HG03159 (cell line): ENCODE measurements around the gene TMEM212.
"Not testable (repeated sequence)": the region's sequence is repeated elsewhere in the genome, so short reads cannot be mapped to it uniquely, and the experiment has no call there.

Experiments
- ATAC-seq: cut with Tn5 transposase; IDR thresholded peaks from one replicate; pipeline ENCODE4 v1.9.1; 2021; ENCODE audit warnings: mild to moderate bottlenecking, moderate library complexity; ENCODE audit not compliant: unreplicated experiment

Gene TMEM212

DNA sequence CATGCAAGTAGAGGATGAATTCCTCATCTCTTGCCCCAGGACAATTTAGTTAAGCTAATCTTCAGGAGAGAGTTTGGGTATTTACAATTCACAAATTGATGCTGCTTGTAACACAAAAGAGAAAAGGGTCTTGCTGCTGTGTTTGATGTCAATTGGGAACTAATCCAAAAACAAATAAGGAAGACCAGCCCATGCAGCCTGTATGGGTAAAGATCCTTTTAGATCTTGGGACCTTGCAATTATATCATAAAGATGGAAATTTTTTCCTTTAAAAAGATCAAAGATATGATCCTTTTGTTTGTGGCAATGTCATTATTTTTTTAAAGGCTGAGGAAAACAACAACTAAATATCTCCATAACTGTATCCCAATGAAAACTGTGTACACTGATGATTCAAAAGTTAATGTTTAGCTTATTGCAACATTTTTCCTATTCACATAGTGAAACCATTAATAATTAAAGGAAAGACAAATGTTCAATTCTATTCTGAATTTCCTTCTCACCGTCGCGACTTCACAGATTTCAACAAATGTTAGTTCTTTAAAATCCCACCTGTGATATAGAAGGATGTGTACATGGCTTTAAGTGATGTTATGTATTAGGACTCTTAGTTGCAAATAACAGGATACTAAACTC is 40.2 kb downstream of the TMEM212 start:
- no peak for ATAC-seq

DNA sequence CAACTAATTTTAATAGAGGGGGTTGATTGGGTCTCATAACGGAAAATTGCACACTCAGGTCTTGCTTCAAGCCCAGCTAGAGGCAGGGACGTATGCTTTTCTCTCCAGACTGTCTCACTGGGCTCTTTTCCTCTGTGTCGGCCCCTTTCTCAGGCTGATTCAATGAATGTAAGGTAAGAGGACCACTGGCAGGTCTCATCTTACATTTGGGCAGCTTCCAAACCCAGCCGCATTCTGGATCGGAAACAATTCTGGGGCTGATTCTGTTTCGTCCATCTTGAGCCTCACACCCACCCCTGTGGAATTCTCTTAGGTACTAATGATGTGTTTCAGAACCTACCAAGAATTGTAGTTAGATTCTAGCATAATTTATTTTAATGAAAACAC is 40.7 kb downstream of the TMEM212 start:
- ATAC-seq, result no peak

DNA sequence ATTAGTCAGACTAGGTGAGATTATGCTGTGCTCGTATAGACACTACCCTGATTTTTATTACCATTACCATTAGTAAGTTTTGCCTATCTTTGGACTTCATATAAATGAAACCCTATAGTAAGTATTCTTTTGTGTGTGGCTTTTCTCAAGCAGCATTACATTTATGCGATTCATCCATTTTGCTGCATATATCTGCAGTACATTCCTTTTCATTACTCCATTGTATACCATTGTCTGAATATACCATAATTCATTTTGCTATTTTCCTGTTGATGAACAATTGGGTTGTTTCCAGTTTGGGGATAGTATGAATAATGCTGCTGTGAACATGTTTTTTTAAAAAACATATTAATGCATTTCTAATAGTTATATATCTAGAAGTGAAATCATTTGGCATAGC is 45.3 kb downstream of the TMEM212 start:
- ATAC-seq, result no peak

DNA sequence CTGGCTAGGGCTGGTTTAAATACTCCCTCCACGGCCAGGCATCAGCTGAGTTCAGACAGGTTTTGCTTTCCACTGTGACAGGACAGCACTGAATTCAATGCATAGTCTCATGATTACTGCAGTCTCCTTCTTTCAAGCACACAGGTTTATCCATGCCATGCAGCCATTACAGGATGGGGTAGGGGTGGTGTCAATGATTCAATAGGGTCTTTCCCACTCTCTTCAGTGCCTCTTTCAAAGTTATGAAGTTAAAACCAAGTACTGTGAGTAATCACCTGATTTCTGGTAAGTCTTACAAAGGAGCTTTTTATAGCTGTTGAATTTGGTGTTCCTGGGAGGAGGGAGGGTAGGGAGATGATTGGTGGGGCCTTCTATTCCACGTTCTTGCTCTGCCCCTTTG is 47.2 kb downstream of the TMEM212 start:
- ATAC-seq, result no peak

DNA sequence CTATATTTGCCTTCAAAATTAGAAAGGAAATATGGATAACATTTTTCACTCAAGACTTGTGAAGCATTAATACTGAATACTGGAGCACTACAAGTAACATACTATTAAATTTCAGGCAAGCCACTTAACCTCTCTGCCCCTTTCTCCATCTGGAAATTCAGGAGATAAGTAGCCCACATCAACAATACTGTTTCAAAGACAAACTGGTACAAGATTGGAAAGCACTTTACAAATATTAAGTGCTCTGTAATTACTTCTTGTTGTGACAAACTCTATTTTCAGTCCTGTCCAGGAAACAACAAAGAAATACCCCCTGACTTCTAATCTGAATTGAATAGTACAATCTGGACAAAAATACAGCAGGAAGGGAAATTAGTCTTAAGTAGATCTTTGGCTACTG is 49.3 kb downstream of the TMEM212 start:
- ATAC-seq, result no peak

DNA sequence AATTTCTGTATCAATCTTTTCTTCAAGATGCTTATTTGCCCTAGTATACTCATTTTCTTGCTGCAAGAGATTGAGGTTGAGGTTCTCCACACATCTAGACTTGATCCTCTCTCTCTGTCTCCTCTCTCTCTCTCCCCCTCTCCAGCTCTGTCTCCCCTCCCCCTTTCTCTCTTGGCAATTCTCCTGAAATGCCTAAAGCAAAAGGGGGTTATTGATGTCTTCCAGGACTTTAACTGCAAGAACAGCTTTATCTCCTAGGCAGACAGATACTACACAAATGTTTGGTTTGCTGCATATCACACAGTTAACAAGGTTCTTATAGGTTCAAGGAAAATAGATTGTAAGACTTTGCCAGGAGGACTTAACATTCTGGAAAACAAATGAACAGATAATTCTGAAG is 52.1 kb downstream of the TMEM212 start:
- no peak for ATAC-seq

DNA sequence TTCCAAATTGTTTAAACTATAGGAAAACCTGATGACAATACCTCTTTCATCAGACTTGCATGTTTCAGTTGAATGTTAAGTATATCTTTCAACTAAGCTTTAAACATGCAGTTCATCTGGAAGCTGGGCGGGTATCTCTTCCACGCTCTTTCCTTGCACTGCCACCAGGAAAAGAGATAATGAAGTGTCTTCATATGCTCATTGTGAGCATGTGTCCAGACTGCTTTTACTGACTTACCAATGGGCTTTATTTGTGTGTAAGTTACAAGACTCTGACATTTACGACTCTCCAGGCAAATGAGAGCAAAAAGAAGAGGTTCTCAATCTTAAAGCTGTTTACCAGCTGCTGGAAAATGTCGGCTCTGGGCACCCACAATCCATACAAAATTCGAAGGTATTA is 52.8 kb downstream of the TMEM212 start:
- no peak for ATAC-seq

DNA sequence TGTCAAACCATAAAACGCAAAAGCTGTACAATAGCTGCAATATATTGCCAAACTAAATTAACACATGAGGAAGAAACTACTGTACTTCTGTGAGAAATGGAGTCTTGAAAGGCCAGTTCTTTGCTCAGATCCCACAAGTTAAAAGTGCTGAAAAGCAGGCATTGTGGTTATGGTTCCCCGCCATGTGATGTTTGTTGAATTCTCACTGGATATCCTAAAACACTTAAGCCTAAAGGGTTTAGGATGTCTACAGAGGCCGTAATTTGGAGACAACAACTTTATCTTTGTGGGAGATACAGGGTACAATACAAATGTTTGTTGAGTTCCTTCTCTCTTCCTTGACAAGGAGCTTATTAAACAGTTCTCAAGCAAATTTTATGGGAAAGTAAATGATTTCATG is 53.2 kb downstream of the TMEM212 start:
- ATAC-seq, result no peak

DNA sequence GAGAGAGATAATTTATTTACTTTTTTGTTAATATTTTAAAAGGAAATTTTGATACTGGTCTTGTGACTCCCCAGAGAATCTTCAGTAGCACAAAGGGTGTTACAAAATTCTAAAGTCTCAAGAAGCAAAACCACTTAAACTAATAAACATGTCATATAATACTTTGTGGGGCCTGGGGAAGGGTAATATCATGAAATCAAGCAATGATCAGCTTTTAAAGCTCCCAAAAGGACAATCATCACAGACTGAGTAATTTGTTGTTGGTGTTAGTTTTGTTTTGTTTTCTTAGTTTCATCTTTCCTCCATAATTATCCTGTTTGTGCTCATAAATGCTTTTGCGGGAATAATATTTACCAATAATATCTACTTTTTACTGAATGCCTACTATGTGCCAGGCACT is 55.0 kb downstream of the TMEM212 start:
- no peak for ATAC-seq

DNA sequence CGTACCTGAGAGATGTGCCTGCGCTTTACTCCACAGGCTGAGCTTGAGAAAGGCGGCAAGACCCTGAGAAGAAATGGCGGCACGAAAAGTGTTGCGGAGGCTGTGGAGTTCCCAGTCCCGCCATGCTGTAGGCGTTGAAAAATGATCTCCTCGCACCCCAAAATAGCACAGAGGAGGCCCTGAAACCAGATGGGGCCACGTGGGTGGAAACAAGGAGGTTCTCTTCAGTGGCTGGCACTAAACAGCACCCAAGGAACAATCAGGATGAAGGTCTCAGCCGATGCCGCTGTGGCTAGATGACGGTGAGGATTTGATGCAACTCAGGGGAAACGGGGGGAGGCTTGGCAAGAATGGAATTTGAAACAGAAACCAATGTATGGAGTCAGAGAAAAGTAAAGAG is 57.3 kb downstream of the TMEM212 start:
- ATAC-seq, result no peak

DNA sequence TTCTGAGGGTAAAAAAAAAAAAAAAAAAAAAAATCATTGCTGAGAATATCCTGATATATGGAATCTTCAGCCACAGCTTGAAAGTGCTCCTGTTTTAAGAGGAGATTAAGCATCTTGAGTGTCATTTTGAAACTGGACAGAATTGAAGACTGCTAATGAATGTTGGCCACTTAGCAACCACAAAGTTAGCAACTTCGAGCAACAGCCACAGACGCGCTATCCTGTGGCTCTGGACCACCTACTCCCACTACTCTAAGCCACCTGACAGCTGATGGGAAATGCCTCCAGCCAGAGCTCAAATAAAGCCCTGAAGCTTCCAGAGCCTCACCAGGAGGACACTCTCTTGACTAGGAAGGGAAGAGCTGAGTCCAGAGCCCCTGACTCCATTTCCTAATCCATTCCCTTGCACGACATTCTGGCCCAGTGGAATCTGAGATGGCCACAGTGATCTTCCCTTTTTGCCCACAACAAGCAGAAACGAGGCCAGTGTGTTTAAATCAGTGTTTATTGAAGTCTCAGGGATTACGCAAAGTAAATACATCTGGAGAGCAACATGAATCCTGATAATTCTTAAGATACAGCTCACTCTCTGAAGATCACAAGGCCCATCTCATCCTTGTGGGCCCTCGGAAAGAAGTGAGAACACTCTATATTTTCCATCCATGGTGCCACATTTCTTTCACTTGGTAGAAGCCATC is 58.6 kb downstream of the TMEM212 start:
- no peak for ATAC-seq

DNA sequence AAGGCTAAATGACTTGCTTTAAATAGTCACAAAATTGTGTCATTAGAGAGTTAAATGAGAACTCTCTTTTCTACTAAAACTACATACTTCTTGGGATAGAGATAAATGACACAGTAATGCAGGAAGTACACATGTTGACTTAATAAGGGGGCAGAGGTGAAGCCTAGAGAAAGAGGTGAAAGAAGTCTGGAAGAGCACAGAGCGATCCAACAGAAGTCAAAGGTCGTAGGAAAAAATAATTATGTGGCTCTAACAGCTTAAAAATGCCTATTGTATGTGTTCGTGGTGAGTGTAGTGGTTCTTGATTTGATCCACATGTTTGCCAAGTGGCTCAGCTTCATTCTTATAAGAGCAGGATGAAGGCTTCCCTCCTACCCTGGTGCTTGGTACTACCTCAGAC is 61.7 kb downstream of the TMEM212 start:
- no peak for ATAC-seq

DNA sequence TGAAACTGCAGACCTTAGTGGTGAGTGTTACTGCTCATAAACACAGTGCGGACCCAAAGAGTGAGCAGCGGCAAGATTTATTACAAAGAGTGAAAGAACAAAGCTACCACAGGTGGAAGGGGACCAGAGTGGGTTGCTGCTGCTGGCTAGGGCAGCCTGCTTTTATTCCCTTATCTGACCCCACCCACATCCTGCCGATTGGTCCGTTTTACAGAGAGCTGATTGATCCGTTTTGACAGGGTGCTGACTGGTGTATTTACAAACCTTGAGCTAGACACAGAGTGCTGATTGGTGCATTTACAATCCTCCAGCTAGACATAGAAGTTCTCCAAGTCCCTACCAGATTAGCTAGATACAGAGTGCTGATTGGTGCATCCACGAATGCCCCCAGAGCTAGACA is 63.4 kb downstream of the TMEM212 start:
- not testable (repeated sequence) for ATAC-seq

DNA sequence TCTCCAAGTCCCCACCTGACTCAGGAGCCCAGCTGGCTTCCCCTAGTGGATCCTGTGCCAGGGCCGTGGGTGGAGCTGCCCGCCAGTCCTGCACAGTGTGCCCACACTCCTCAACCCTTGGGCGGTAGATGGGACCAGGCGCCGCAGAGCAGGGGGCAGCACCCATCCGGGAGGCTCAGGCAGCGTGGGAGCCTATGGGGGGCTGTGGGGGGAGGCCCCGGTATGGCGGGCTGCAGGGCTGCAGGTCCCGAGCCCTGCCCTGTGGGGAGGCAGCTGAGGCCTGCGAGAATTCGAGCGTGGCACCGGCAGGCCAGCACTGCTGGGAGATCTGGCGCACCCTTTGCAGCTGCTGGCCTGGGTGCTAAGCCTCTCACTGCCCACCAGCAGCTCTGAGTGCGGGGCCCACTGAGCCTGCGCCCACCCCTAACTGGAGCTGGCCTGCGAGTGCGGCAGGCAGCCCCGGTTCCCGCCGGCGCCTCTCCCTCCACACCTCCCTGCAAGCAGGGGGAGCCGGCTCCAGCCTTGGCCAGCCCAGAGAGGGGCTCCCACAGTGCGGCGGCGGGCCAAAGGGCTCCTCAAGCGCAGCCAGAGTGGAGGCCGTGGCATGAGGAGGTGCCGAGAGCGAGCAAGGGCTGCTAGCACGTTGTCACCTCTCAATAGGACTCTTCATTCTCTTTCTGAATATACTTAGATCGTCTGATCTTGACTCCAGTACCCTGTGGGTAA is 64.0 kb downstream of the TMEM212 start:
- no peak for ATAC-seq

DNA sequence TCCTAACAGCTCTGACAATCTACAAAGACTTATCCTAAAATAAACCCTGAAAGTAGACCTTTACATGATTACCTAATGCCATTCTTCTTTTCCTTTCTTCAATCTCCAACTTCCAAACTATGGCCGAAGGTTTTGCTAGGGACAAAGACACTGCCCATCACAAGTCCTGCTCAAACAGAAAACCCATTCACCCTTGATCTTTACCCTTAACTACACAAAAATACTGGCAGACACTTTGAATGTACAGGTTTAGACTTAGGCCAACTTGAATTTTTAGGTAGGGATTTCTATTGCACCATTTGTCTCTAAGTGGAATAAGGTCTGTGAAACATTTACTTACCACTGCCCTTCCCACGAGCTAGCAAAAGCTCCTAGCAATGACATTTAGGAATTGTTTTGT is 64.6 kb downstream of the TMEM212 start:
- ATAC-seq, result no peak

DNA sequence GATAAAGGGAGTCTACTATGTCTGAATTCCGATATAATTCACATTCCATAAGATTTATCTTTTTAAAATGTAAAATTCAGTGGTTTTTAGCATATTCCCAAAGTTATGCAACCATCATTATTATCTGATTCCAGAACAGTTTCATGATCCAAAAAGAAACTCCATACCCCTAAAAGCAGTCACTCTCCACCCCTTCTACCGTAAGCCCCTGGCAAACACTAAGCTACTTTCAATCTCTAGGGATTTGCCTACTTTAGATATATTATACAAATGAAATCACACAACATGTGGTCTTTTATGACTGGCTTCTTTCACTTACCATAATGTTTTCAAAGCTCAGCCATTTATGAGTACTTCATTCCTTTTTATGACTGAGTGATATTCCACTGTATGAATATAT is 65.6 kb downstream of the TMEM212 start:
- ATAC-seq, result no peak
